HG03139 (cell line): ENCODE measurements around the gene IQGAP2.

Source experiments
- ATAC-seq: cut with Tn5 transposase; IDR thresholded peaks from one replicate; pipeline ENCODE4 v1.9.1; 2021; ENCODE audit not compliant: unreplicated experiment

IQGAP2 gene

GRCh38 chr5:76449606-76450005 lies 46.5 kb downstream of the IQGAP2 start:
- ATAC-seq: no peak

DNA sequence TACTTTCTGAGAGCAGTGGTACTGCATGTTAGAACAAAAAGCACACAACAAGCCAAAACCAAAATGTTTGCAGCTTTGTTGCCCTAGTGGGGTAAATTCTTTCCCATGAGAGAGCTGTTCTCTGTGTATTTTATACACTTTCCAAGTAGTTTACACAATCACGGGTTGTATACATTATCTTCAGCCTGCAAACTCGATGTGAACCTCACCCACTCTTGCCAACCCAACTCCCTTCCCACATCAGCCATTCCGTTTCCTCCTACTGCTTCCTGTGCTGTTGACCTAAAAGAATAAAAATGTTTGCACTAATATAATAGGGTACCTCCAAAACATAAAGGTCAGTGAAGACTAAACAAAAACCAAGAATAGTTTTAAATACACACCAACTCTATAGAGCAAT lies 47.0 kb downstream of the IQGAP2 start:
- no peak for ATAC-seq

- no peak for ATAC-seq
Observed at GRCh38 chr5:76451031-76451701, 48.1 kb downstream of the IQGAP2 start.

DNA sequence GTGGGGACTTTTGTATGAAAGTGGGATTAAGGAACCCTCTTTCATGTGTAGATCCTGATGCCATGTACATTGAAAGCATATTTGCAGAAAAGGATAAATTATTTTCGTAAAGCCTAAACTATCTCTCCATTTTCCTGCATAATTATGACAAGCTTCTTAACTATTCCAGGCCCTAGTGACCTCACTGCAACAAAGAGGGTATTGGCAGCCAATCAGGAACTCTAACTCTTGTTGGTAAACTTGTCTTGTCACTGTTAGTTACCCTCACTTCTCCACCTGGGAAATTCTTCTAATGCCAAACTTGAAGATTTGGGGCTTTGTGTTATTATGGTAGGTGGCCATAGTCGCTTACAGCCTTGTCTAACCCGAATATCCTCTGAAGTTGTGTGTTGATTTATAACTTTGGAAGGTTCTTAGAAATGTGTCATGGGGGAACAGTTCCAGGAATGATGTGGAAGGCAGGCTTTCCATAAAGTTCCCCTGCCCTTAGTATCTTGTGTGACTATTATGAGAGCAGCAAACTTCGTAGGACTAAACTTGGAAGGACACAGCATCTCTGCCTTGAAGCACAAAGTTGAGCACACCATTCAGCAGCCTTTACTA lies 52.5 kb downstream of the IQGAP2 start:
- ATAC-seq: no peak

DNA sequence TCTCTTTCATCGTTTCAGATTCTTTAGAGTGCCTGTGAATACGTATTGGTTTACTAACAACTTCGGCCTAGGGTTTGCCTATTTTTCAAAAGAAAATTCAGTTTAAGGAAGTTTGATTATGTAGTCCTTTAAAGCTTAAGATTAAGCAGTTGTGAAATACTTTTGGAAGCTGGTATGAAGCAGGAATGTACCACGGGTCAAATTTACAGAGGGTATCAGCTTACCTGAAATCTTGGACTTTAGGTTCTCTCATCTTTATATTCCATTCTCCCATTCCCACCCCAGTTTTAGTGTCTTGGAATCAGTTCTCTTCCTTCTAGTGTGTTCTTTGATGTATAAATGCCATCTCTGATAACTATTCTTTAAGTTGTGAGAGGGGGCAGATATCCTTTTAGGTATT lies 53.2 kb downstream of the IQGAP2 start:
- no peak for ATAC-seq

- no peak for ATAC-seq
Observed at GRCh38 chr5:76457674-76458485, 54.8 kb downstream of the IQGAP2 start.

DNA sequence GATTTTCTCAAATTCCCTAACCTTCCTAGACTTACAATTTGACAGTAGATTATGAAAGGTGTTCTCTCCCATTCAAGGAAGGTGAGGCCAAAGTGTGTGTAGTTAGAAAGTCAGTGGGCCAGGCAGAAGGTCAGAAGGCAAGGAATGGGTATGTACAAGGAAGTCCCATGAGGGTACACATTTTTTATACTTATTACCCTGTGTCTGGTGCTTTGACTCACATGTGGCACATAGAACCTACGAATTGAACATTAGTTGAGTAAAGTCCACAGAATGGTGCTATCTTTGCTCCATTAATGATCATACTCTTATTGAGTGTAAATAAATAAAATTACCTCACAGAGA lies 55.4 kb downstream of the IQGAP2 start:
- ATAC-seq: no peak

GRCh38 chr5:76460104-76460503 lies 57.0 kb downstream of the IQGAP2 start:
- ATAC-seq: no peak

DNA sequence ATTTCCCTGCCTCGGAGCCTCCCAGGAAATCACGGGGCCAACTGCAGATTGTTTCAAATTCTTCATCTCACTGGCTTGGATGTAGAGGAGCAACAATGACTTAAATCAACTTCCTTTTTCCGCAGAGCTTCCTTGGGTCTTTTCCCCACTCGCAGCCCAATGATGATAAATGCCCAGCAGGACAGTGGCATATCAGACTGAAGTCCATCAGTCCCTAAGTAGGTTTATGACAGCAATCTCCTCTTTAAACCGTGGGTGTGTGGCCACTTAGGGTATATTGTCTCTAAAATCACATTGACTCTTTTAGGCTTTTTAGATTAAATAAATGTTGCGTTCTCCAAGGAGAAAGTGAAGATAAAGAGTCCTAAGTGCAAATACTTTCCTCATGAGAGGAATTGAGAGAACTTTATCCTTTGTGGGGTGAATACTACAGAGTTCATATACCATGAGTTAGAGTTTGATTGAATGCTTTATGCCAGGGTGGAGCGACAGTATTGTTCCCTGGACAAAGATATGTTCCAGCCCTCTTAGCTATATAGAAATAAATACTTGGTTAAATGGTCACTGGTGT lies 59.1 kb downstream of the IQGAP2 start:
- no peak for ATAC-seq

GRCh38 chr5:76467216-76467615 lies 64.1 kb downstream of the IQGAP2 start:
- ATAC-seq: no peak

GRCh38 chr5:76468635-76469425 lies 65.7 kb downstream of the IQGAP2 start:
- no peak for ATAC-seq

- no peak for ATAC-seq
Observed at GRCh38 chr5:76469656-76470290, 66.7 kb downstream of the IQGAP2 start.

DNA sequence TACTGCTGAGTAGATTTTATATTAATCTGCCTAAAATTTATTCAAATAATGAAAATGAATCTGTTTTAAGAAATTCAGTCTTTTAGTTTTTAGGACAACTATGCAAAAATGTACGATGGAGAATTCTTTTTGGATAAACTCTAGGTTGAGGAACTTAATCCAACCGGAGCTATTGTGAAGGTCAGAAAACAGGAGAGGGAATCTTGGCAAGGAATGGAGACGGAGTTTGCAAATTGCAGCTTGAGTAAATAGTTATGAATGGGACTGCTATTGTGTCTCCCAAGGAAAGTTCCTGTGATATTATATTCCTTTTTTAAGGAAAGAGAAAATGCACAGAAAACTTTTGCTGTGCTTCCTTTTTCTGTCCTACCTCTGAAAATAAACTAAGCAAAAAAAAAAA lies 67.9 kb downstream of the IQGAP2 start:
- no peak for ATAC-seq

- no peak for ATAC-seq
Observed at GRCh38 chr5:76471406-76471805, 68.3 kb downstream of the IQGAP2 start.

GRCh38 chr5:76471987-76472334 lies 68.9 kb downstream of the IQGAP2 start:
- ATAC-seq: no peak

- ATAC-seq: no peak
Observed at GRCh38 chr5:76472335-76473008, 69.4 kb downstream of the IQGAP2 start.

- ATAC-seq: no peak
Observed at GRCh38 chr5:76473009-76473336, 69.9 kb downstream of the IQGAP2 start.

- no peak for ATAC-seq
Observed at GRCh38 chr5:76473661-76474060, 70.6 kb downstream of the IQGAP2 start.

GRCh38 chr5:76474377-76474776 lies 71.3 kb downstream of the IQGAP2 start:
- ATAC-seq: no peak

GRCh38 chr5:76475385-76475784 lies 72.3 kb downstream of the IQGAP2 start:
- ATAC-seq: no peak
